ENCODE results near the gene ABHD6. TPM values are rescaled to one million over a fixed set of nuclear protein-coding genes. Genes with fewer than 3 reads are reported as not detected.
A peak's percentile ranks its signal among the peaks of the same experiment; 100 is the strongest.
"Not testable (repeated sequence)": the region's sequence is repeated elsewhere in the genome, so short reads cannot be mapped to it uniquely, and the experiment has no call there.

Gene ABHD6
- total RNA-seq, 1 donor from 2014 or later: 6.1 TPM

GRCh38 chr3:58216496-58217195, 20.9 kb upstream of the ABHD6 start:
- Mint-ChIP-seq H3K36me3 (ENCODE audit: insufficient read depth) (no peaks in the 10 kb centered on the region), H3K27me3 (peaks cover 20% of the 10 kb centered on the region), H3K4me3 (ENCODE audit: low read depth) (no peak overlapping the region), H3K4me1 (ENCODE audit: low read depth) (peaks cover 3% of the 10 kb centered on the region), H3K27ac (no peak overlapping the region), H3K9me3 (ENCODE audit: low read depth) (no peaks in the 10 kb centered on the region)
- DNase-seq (ENCODE audit: low spot score, unreplicated experiment): no peak
- TF ChIP-seq CTCF (IDR thresholded peaks at IDR 0.05; ENCODE audit: unreplicated experiment): no peak

GRCh38 chr3:58217209-58217811, 20.3 kb upstream of the ABHD6 start:
- Mint-ChIP-seq H3K27ac (peak overlapping the region; percentile 17), H3K4me1 (ENCODE audit: low read depth) (peaks cover 6% of the 10 kb centered on the region), H3K27me3 (peaks cover 20% of the 10 kb centered on the region), H3K9me3 (ENCODE audit: low read depth) (no peaks in the 10 kb centered on the region), H3K4me3 (ENCODE audit: low read depth) (no peak overlapping the region), H3K36me3 (ENCODE audit: insufficient read depth) (no peaks in the 10 kb centered on the region)
- DNase-seq (ENCODE audit: low spot score, unreplicated experiment): peak; percentile 33
- TF ChIP-seq CTCF (IDR thresholded peaks at IDR 0.05; ENCODE audit: unreplicated experiment): peak; percentile 76

GRCh38 chr3:58218904-58219303, 18.7 kb upstream of the ABHD6 start:
- no peak overlapping the region for H3K4me3 Mint-ChIP-seq (ENCODE audit: low read depth)
- H3K9me3 Mint-ChIP-seq (ENCODE audit: low read depth): no peaks in the 10 kb centered on the region
- no peak for TF ChIP-seq CTCF (IDR thresholded peaks at IDR 0.05; ENCODE audit: unreplicated experiment)
- peaks cover 20% of the 10 kb centered on the region for H3K27me3 Mint-ChIP-seq
- peaks cover 10% of the 10 kb centered on the region for H3K4me1 Mint-ChIP-seq (ENCODE audit: low read depth)
- H3K27ac Mint-ChIP-seq: no peak overlapping the region
- no peaks in the 10 kb centered on the region for H3K36me3 Mint-ChIP-seq (ENCODE audit: insufficient read depth)
- no peak for DNase-seq (ENCODE audit: low spot score, unreplicated experiment)

GRCh38 chr3:58222161-58222724, 15.3 kb upstream of the ABHD6 start:
- no peak for TF ChIP-seq CTCF (IDR thresholded peaks at IDR 0.05; ENCODE audit: unreplicated experiment)
- Mint-ChIP-seq H3K27me3 (peaks cover 15% of the 10 kb centered on the region), H3K36me3 (ENCODE audit: insufficient read depth) (no peaks in the 10 kb centered on the region), H3K9me3 (ENCODE audit: low read depth) (no peaks in the 10 kb centered on the region), H3K4me3 (ENCODE audit: low read depth) (no peak overlapping the region), H3K4me1 (ENCODE audit: low read depth) (peaks cover 9% of the 10 kb centered on the region), H3K27ac (peak overlapping the region; percentile 5)
- DNase-seq (ENCODE audit: low spot score, unreplicated experiment): no peak

GRCh38 chr3:58223855-58224254, 13.7 kb upstream of the ABHD6 start:
- H3K4me3 Mint-ChIP-seq (ENCODE audit: low read depth): no peak overlapping the region
- no peak for TF ChIP-seq CTCF (IDR thresholded peaks at IDR 0.05; ENCODE audit: unreplicated experiment)
- peaks cover 14% of the 10 kb centered on the region for H3K27me3 Mint-ChIP-seq
- H3K9me3 Mint-ChIP-seq (ENCODE audit: low read depth): no peaks in the 10 kb centered on the region
- DNase-seq (ENCODE audit: low spot score, unreplicated experiment): no peak
- H3K27ac Mint-ChIP-seq: no peak overlapping the region
- H3K4me1 Mint-ChIP-seq (ENCODE audit: low read depth): peaks cover 7% of the 10 kb centered on the region
- no peaks in the 10 kb centered on the region for H3K36me3 Mint-ChIP-seq (ENCODE audit: insufficient read depth)

GRCh38 chr3:58227933-58228332, 9.7 kb upstream of the ABHD6 start:
- H3K27ac Mint-ChIP-seq; DNase-seq (ENCODE audit: low spot score, unreplicated experiment); H3K36me3 Mint-ChIP-seq (ENCODE audit: insufficient read depth); H3K4me3 Mint-ChIP-seq (ENCODE audit: low read depth); H3K4me1 Mint-ChIP-seq (ENCODE audit: low read depth); H3K9me3 Mint-ChIP-seq (ENCODE audit: low read depth): not testable (repeated sequence)
- peaks cover 25% of the 10 kb centered on the region for H3K27me3 Mint-ChIP-seq

All from progenitor cell of endocrine pancreas (in vitro differentiated cells).